Kidney (tissue), 14 donors: ENCODE results near the gene SIX3. TPM values are rescaled to one million over a fixed set of nuclear protein-coding genes. Genes with fewer than 3 reads are reported as not detected.

Experiments
- DNase-seq, 5 donors: peaks; one replicate each; pipeline ENCODE4 v3.0.0-alpha.2; 2013 to 2020
- FAIRE-seq: peaks from 2 replicates; lab custom pipeline; 2012; peaks lifted over from hg19 to GRCh38; lab: Jason Lieb, UNC
- H3K27ac ChIP-seq, 2 donors: one replicate each; pipeline ENCODE4 v1.7.0; 2013; ENCODE audit warnings: low read depth in 2 of 2, low read length in 2 of 2, inconsistent platforms in 1 of 2
- H3K27me3 ChIP-seq: one replicate; pipeline ENCODE4 v1.7.1; 2013; ENCODE audit warnings: low read length, inconsistent platforms; ENCODE audit not compliant: control insufficient read depth, insufficient read depth
- H3K36me3 ChIP-seq, 3 donors: one replicate each; pipeline versions ENCODE4 v1.7.0 to v1.7.1; 2013; ENCODE audit warnings: low read length in 3 of 3, control low read depth in 1 of 3, inconsistent platforms in 1 of 3; ENCODE audit not compliant: insufficient read depth in 3 of 3, control insufficient read depth in 2 of 3
- H3K4me1 ChIP-seq, 3 donors: one replicate each; pipeline versions ENCODE4 v1.7.0 to v1.7.1; 2013; ENCODE audit warnings: low read length in 3 of 3, inconsistent platforms in 1 of 3, low read depth in 1 of 3; ENCODE audit not compliant: control insufficient read depth in 2 of 3, insufficient read depth in 2 of 3
- H3K4me3 ChIP-seq, 3 donors: one replicate each; pipeline versions ENCODE4 v1.7.0 to v1.8.1; 2013; ENCODE audit warnings: low read length in 3 of 3, control low read depth in 1 of 3, inconsistent platforms in 1 of 3
- H3K9ac ChIP-seq, 3 donors: one replicate each; pipeline versions ENCODE4 v1.7.0 to v1.7.1; 2013; ENCODE audit warnings: low read length in 3 of 3, control low read depth in 1 of 3, inconsistent platforms in 1 of 3
- H3K9me3 ChIP-seq, 3 donors: one replicate each; pipeline versions ENCODE4 v1.7.0 to v1.7.1; 2013; ENCODE audit warnings: low read length in 3 of 3, control low read depth in 1 of 3, inconsistent platforms in 1 of 3; ENCODE audit not compliant: control insufficient read depth in 2 of 3, insufficient read depth in 1 of 3
- CTCF ChIP-seq: IDR thresholded peaks from 3 replicates; pipeline ENCODE4 v1.5.1; 2012; ENCODE audit warnings: mild to moderate bottlenecking, moderate library complexity, borderline replicate concordance; ENCODE audit not compliant: insufficient read depth; ENCODE audit errors: extremely low read depth
- intact Hi-C: fragments of 100-400 bp; cut with DNase I; formaldehyde crosslinking; loops from one replicate; pipeline ENCODE4 v1.11.1; 2022
- polyA plus RNA-seq: library from polyadenylated mRNA; stranded (reverse); fragments of 350-450 nt; fragmentation: Illumina TruSeq; extraction: RNeasy Lipid Tissue Mini Kit (QIAGEN cat#74804); gene quantifications from one replicate; pipeline ENCODE4 v1.2.3, GENCODE V29; 2014; ENCODE audit warnings: low read depth, low replicate concordance; ENCODE audit not compliant: insufficient read depth
- total RNA-seq: library from RNA; stranded (reverse); fragmentation: NEBNext Ultra II Directional; extraction: Animal tissue kit (Norgen Biotek cat#: 25700); gene quantifications from one replicate; pipeline ENCODE4 v1.2.1, GENCODE V29; 2021
- donor health status: control.
- donor health status: control.
- donor health status: control.
- donor health status: control.
- donor health status: control.
- donor health status: DM: yes; HTN: yes; CAD: no.
- donor health status: Normal renal cell carcinoma (clear cell type).

The SIX3 gene
- total and polyA plus RNA-seq, 2 donors from 2014 or later, result 0.16 to 0.19 TPM

- H3K4me1 ChIP-seq, result no peaks in the 10 kb centered on the region
- H3K9ac ChIP-seq, result no peak overlapping the region
- no peak overlapping the region for H3K4me3 ChIP-seq
- no peaks in the 10 kb centered on the region for H3K27me3 ChIP-seq
- FAIRE-seq (no peak), DNase-seq (no peak)
- H3K9me3 ChIP-seq, result no peaks in the 10 kb centered on the region
- intact Hi-C loops, result no loop called here
- TF ChIP-seq CTCF, result no peak
- H3K36me3 ChIP-seq, result no peaks in the 10 kb centered on the region
- no peak overlapping the region for H3K27ac ChIP-seq
These were observed 44.1 kb upstream of the SIX3 start for GRCh38 chr2:44897406-44897805.

DNA sequence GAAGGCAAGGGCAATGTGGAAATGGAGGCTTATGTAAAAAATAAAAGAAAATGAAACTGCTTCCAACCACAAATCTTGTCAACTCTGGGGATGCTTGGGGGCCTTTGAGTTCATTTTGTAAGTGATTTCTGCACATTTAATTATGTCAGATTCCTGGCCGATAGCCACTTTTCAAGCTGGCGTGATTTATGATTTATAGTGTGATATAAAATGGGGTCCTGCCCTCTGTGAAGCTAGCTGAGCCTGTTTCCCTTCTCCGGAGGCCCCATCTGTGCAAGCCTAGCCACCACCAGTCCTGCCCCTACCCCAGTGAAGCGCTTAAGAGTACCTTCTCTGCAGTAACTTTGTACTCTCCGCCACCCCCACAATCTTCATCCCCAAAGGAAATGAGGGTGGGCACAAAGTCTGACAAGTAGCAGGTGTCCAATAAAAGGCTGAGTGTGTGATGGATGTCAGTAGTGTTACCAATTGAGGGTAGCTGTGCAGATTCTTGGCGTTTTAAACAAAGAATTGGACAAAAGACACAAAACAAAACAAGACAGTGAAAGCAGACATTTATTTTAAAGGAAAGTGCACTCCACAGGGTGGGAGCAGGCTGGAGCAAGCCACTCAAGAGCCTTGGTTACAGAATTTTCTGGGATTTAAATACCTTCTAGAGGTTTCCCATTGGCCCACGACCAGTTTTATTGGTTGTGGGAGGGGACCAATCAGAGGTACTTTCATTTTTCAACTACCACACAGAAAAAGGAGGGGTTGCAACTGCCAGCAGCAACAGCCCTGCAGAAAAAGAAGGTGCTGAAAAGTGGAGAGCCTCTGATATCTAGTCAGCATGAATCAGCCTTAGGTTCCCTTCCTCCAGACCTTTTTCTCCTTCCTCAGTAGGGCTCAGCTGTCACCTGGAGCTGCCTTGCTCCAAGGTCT lies 39.0 kb upstream of the SIX3 start:
- Histone ChIP-seq H3K4me1 (no peaks in the 10 kb centered on the region), H3K27ac (no peak overlapping the region), H3K4me3 (no peak overlapping the region), H3K27me3 (no peaks in the 10 kb centered on the region), H3K9me3 (no peaks in the 10 kb centered on the region), H3K36me3 (no peaks in the 10 kb centered on the region), H3K9ac (no peak overlapping the region)
- TF ChIP-seq CTCF, result no peak
- no peak for FAIRE-seq
- intact Hi-C loops, result no loop called here
- DNase-seq, result peak in 2 of 5 donors; percentile 14 to 34

- no peaks in the 10 kb centered on the region for H3K27me3 ChIP-seq
- H3K9me3 ChIP-seq, result no peaks in the 10 kb centered on the region
- no peak overlapping the region for H3K4me3 ChIP-seq
- H3K27ac ChIP-seq, result no peak overlapping the region
- TF ChIP-seq CTCF, result no peak
- intact Hi-C loops, result no loop called here
- FAIRE-seq (no peak), DNase-seq (no peak)
- no peak overlapping the region for H3K9ac ChIP-seq
- no peaks in the 10 kb centered on the region for H3K4me1 ChIP-seq
- no peaks in the 10 kb centered on the region for H3K36me3 ChIP-seq
These were observed 36.9 kb upstream of the SIX3 start for GRCh38 chr2:44904578-44904977.
